A172 (cell line): ENCODE data around the gene RBL2. TPM values are rescaled to one million over a fixed set of nuclear protein-coding genes. Genes with fewer than 3 reads are reported as not detected.
"Not testable (repeated sequence)": the region's sequence is repeated elsewhere in the genome, so short reads cannot be mapped to it uniquely, and the experiment has no call there.

Experiments
- DNase-seq: peaks from one replicate; pipeline ENCODE4 v3.0.0-alpha.2; 2015; ENCODE audit warnings: low spot score
- total RNA-seq: library from RNA; depleted of rRNA; stranded (reverse); fragments of >200 nt; shearing (Covaris generic); gene quantifications from 2 replicates; pipeline ENCODE4 v1.2.3, GENCODE V29; 2014

RBL2 gene
- total RNA-seq, 1 experiment from 2014 or later, result 47.1 TPM

- DNase-seq, result no peak
Observed at GRCh38 chr16:53506254-53506653, 72.0 kb downstream of the RBL2 start.

DNA sequence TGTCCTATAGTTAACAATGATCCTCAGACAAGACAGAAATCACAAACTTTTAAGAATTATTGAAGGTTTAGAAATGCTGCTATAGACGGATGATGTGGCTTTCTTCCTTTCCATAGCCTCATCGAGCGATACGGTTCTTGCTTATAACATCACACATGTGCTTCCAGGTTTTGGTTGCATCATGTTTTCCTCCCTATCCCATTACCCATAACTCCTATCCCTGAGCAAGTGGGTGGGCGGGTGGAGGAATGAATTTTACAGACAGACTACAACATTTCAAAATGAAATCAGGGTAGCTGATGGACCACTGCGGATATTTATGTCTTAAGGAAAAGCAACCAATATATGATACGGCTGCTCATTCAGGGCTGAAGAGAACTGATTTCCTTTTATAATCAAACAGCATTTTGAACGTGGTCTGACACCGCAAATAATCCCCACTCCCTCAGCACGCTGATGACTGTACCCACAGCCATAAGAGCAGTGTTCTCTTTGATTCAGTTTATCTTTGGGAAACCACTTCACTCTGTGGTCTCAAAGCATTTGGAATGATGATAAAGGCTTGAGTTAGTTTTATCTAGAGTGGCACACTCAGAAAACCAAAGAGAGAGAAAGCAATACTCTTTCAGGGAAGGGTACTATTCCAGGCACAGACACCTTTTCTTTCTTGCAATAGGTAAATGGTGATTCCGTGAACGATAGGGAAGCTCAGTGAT, 73.4 kb downstream of the RBL2 start:
- DNase-seq, result no peak

DNA sequence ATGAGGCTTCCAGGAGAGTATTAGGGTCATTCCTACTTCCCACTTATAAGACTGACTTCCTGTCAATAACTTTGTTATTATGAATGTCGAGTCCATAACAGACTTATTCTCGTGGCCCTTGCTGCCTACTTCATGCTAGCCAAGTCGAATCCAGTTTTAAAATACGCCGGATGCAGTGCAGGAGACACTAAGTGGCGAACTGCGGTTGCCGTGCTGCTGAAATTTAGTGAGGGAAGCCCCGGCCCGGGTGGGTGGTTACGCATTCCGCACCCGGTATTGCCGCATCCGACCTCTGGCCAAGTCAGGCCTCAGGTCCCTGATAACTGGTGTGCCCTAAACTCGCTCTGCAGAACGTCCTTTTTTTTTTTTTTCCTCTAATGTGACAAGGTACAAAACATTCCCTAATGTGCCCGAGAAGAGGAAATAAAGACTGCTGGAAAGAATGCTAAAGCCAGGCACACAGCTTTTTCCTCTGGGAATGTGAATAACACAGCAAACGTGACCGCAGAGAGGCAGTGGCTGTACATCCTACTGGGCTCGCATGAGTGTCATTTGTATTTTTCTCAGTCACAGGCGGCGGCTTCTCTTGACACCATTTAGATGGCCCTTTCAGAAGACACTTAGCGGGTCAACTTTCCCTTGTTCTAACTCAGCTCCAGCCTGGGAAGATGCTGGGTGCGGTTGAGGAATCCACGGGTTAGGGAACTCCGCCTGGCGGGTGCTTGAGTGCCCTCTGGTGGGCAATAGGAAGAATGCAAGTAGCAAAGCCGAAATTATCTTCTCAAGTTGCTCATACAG, 75.8 kb downstream of the RBL2 start:
- peak; percentile 60 for DNase-seq

GRCh38 chr16:53510704-53511070, 76.4 kb downstream of the RBL2 start:
- DNase-seq, result no peak

DNA sequence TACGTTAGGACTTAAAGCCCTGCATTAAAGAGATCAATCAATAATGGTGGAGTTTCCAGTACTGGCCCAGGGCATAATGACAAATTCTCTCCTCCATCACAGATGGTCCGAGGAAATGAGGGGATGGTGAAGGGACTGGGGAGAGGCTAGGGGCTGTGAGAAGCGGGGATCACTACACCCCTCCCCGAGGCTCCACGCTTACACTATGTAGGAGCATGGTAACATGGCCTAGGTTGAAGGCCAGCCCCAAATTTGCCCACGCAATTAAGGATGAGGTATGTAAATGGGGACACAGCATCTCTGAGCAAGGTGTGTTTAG, 76.8 kb downstream of the RBL2 start:
- no peak for DNase-seq

GRCh38 chr16:53511403-53512280, 77.4 kb downstream of the RBL2 start:
- DNase-seq, result no peak

DNA sequence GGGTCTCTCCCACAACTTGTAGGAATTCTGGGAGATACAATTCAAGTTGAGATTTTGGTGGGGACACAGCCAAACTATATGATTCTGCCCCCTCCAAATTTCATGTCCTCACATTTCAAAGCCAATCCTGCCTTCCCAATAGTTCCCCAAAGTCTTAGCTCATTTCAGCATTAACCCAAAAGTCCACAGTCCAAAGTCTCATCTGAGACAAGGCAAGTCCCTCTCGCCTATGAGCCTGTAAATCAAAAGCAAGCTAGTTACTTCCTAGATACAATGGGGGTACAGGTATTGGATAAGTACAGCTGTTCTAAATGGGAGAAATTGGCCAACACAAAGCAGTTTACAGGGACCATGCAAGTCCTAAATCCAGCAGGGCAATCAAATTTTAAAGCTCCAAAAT, 78.5 kb downstream of the RBL2 start:
- not testable (repeated sequence) for DNase-seq

- no peak for DNase-seq
Observed at GRCh38 chr16:53515259-53515658, 81.0 kb downstream of the RBL2 start.

DNA sequence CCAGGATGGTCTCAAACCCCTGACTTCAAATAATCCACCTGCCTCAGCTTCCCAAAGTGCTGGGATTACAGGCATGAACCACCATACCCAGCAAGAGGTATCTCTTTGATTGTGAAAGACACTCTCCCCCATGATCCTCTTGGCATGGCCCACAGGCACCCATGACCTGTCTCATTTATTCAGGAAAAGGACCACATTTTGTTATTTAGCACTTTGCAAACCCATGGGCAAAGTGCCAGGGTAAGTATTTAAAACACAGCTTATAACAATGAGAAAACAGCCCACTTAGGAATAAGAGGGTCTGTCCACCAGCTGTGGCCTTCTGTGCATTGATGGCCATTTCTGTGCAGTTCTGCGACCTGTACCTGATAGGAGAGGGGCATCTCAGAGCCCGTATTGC, 81.5 kb downstream of the RBL2 start:
- DNase-seq, result no peak

DNA sequence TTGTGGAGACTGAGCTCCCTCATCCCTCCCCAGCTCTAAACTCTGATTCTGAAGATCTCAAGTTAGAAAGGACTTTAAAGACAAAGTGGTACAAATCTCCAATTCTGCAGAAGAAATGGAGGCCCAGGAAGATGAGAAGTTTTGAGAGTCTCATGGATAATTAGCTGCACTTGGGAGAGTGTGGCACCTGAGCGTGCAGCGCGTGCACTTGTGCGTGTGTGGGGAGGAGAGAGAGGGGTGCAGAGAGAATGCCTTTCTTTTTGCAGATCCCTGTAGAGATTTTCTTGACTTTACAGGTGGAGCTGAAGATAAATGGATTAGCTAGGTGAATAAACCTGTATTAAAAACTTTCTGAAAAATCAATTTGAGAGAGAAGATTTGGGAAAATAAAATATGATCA, 83.6 kb downstream of the RBL2 start:
- no peak for DNase-seq

DNA sequence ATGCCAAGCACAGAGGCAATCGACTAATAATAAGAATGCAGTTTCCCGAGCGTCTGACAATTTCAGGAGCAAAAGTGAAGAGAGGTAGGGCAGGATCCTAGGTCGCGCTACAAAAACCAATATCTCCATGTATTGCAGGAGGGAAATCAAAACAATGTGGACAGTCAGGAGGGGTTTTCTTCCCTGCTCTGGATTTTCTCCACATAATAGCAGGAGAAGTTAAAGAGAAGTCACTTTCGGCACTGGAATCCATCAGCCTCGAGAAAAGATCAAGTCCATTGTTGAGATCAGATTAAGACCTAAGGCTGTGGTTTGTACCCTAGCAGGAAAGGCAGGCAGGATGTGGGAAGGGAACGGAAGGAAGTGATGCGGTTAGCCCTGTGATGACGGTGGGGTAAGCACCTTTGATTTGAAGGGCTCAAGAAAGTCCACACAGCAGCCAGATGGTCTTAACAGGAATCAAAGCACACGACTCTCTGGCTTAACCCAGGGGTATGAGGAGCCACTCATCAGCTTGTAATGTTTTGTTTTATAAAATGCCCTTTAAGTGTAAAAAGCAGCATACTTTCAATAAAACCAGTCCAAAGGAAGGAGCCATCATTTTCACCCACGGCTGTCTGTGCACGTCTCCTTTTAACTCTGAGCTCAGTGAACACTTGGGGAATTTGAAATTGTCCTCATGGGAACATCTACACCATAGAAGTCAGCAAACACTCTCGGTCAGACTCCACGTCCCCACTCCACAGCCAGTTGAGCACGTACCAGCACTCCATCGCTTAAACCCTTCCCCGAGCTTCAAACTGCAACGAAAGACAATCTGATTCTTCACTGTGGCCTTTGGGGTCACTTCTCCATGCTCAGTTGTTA, 84.5 kb downstream of the RBL2 start:
- peak; percentile 67 for DNase-seq

DNA sequence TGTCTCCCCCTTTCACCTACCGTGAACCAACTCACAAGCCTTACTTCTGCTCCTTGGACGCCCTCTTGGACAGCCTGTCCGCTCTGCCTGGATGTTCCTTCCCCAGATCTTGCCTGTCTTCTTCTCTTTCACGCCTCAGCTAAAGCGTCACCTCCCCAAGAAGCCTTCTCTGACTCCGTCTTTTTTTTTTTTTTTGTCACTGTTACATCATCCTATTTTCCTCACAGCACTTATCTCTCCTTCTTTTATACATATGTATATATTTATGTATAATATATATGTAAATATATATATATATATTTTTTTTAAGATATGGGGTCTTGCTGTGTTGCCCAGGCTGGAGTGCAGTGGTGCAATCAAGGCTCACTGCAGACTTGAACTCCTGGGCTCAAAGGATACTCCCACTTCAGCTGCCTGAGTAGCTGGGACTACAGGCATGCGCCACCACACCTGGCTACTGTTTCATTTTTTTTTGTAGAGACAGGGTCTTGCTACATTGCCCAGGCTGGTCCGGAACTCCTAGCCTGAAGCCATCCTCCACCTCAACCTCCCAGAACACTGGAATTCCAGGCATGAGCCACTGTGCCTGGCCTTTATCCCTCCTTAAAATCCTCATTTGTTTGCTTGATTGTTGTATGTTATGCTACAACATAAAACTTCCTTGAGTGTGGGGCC, 85.3 kb downstream of the RBL2 start:
- no peak for DNase-seq

GRCh38 chr16:53523126-53523804, 89.0 kb downstream of the RBL2 start:
- DNase-seq, result no peak

GRCh38 chr16:53523971-53524548, 89.8 kb downstream of the RBL2 start:
- DNase-seq, result no peak

DNA sequence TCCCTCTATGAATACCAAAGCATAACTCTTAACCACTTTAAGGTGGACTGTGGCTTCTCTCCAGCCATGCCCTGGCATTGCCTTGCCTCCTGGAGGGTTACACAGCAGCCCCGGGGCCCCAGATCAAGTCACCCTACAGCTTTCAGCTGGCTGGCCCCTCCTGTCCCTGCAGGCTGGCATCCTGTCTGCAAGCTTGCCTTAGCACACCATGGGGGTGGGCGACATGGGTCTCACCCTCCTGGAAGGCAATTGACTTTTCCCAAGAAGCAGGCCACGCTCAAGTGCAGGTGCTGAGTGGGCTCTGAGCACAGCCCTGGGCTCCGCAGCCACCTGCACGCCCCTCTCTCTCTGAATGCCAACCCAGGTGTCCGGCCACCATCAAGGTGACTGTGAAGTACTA, 94.5 kb downstream of the RBL2 start:
- DNase-seq, result no peak

GRCh38 chr16:53529513-53529912, 95.2 kb downstream of the RBL2 start:
- no peak for DNase-seq

DNA sequence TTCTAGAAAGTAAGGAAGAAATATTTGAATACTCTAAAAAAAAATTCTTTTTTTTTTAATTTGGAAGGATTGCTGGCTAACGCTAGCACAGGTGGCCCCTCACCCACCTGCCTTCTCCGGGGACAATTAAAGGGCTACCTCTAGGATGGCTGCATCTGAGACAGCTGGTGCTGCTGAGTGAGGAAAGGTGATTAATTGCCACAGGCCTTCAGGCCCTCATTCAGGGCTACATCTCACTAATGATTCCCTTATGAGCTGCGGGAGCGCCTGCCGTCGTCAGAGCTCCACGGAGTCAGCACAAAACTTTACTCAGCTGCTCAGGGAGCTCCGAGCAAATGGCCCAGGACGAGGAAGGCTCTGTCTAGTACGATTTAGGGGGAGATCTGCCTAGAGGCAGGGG, 95.8 kb downstream of the RBL2 start:
- no peak for DNase-seq

DNA sequence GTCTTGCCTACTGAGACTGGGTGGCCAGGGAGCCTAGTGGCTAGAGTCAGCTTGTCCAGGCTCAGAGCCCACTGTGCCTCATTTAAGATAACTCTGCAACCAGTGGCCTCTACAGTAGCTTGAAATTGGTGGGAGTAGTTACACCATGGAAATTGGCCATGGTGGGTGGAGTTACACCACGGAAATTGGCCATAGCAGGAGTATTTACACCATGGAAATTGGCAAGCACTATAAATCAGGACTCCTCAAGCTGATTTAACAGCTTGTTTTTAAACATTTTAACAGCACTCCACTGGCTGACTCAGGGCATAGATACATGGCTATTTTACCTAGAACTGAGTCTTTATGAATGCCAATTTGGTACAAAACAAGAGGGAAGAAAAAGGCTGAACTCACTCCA, 96.5 kb downstream of the RBL2 start:
- no peak for DNase-seq

- DNase-seq, result no peak
Observed at GRCh38 chr16:53534206-53534605, 99.9 kb downstream of the RBL2 start.

DNA sequence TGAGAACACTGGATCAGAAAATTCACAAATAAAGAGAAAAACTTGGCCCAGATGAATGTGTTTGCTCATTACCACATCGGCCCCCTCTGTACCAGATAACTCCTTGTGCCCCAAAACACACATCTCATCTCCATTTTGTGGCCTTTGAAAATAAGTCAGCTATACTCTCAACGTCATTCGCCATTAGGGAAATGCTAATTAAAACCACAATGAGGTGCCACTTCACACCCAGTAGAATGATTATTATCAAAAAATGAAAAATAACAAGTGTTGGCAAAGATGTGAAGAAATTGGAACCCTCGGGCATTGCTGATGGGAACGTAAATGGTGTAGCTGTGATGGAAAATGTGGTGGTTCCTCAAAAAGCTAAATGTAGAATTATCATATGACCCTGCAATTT, 103.4 kb downstream of the RBL2 start:
- DNase-seq, result no peak
